CD4-positive, CD25-positive, alpha-beta regulatory T cell (primary cell): Measurements from ENCODE around the gene KRTAP12-2. TPM values are rescaled to one million over a fixed set of nuclear protein-coding genes. Genes with fewer than 3 reads are reported as not detected.
"Not testable (repeated sequence)": the region's sequence is repeated elsewhere in the genome, so short reads cannot be mapped to it uniquely, and the experiment has no call there.

Source experiments
- ATAC-seq, 2 donors: fragments of 150-1000 bp; cut with Tn5 transposase; one replicate each; pipeline ENCODE4 v1.10.0; 2021; ENCODE audit warnings: low read depth in 2 of 2, moderate number of reproducible peaks in 2 of 2, moderate library complexity in 1 of 2
- DNase-seq, 3 donors: peaks; one replicate each; pipeline versions ENCODE4 v3.0.0 to v3.0.0-alpha.2; 2012 to 2022; ENCODE audit warnings: mixed read lengths in 1 of 3
- H3K27ac ChIP-seq: one replicate; pipeline ENCODE4 v1.7.0; 2013; ENCODE audit warnings: mild to moderate bottlenecking, low read length; ENCODE audit not compliant: insufficient read depth, poor library complexity, severe bottlenecking
- H3K27me3 ChIP-seq: one replicate; pipeline ENCODE4 v1.7.0; 2013; ENCODE audit warnings: low read length; ENCODE audit not compliant: control insufficient read depth, insufficient read depth
- H3K36me3 ChIP-seq: one replicate; pipeline ENCODE4 v1.7.0; 2013; ENCODE audit warnings: mild to moderate bottlenecking, low read length, moderate library complexity; ENCODE audit not compliant: control insufficient read depth, insufficient read depth
- H3K4me1 ChIP-seq: 2 replicates; pipeline ENCODE4 v1.7.0; 2013; ENCODE audit warnings: mild to moderate bottlenecking, low read length; ENCODE audit not compliant: insufficient read depth, control insufficient read depth, poor library complexity, severe bottlenecking
- H3K4me3 ChIP-seq: one replicate; pipeline ENCODE4 v1.7.0; 2013; ENCODE audit warnings: low read depth, mild to moderate bottlenecking, low read length, moderate library complexity
- H3K9me3 ChIP-seq, 2 experiments: 1 replicate in 1 of 2; 2 replicates in 1 of 2; pipeline ENCODE4 v1.7.0; 2013; ENCODE audit warnings: low read length in 2 of 2, mild to moderate bottlenecking in 1 of 2, moderate library complexity in 1 of 2; ENCODE audit not compliant: control insufficient read depth in 2 of 2
- H3K27ac Mint-ChIP-seq, 3 donors: one replicate each; pipeline ENCODE4 v1.8.0; 2020 to 2022; ENCODE audit warnings: mild to moderate bottlenecking in 3 of 3, mixed read lengths in 3 of 3, moderate library complexity in 2 of 3
- H3K27me3 Mint-ChIP-seq: one replicate; pipeline ENCODE4 v1.8.0; 2022; ENCODE audit warnings: mild to moderate bottlenecking, mixed read lengths
- H3K36me3 Mint-ChIP-seq: one replicate; pipeline ENCODE4 v1.8.0; 2020; ENCODE audit warnings: mixed read lengths
- H3K4me1 Mint-ChIP-seq, 4 donors: one replicate each; pipeline ENCODE4 v1.8.0; 2020 to 2022; ENCODE audit warnings: mixed read lengths in 4 of 4, mild to moderate bottlenecking in 1 of 4
- H3K4me3 Mint-ChIP-seq, 4 donors: one replicate each; pipeline ENCODE4 v1.8.0; 2020 to 2022; ENCODE audit warnings: mild to moderate bottlenecking in 4 of 4, mixed read lengths in 4 of 4, moderate library complexity in 3 of 4
- H3K9me3 Mint-ChIP-seq, 7 donors: one replicate each; pipeline ENCODE4 v1.8.0; 2020 to 2022; ENCODE audit warnings: mixed read lengths in 7 of 7, mild to moderate bottlenecking in 3 of 7, moderate library complexity in 2 of 7
- polyA plus RNA-seq, 4 donors: library from polyadenylated mRNA; unstranded; fragments of 300-500 nt; fragmentation: Illumina TruSeq; gene quantifications; one replicate each; pipeline ENCODE4 v1.2.3, GENCODE V29; 2021
- total RNA-seq: library from RNA; stranded (reverse); gene quantifications from one replicate; pipeline ENCODE4 v1.2.3, GENCODE V29; 2022

Gene KRTAP12-2
- total and polyA plus RNA-seq, 5 donors from 2014 or later = not detected

DNA sequence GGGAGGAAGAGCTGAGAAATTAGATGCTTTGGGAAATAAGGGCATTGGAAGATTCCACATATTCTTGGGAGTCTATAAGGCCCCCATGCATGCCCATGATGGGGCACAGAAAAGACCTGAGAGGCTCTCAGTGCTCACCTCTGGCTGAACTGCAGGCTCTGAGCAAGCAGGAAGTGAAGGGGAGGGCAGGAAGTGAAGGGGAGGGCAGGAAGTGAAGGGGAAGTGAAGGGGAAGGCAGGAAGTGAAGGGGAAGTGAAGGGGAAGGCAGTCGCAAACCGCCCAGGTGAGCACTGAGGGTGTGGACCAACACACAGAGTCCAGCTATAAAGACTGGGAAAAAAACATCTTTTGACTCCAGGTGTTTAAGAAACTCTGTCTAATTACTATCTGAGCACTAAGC is 36.3 kb downstream of the KRTAP12-2 start:
- Mint-ChIP-seq H3K27me3 (peaks cover 22% of the 10 kb centered on the region), H3K9me3 (peaks cover 0 to 36% (median 25%) of the 10 kb centered on the region in 7 donors), H3K4me3 (peak overlapping the region in 3 of 4 donors; percentile 41 to 66 (median 47)), H3K36me3 (no peaks in the 10 kb centered on the region), H3K4me1 (peaks cover 5 to 29% (median 9%) of the 10 kb centered on the region in 4 donors), H3K27ac (peak overlapping the region in 2 of 3 donors; percentile 76 to 88)
- H3K27ac ChIP-seq = peak overlapping the region; percentile 2
- ATAC-seq (peak in 1 of 2 donors; percentile 53), DNase-seq (peak in 2 of 3 donors; percentile 11 to 24)
- H3K36me3 ChIP-seq = no peaks in the 10 kb centered on the region
- no peak overlapping the region for H3K4me3 ChIP-seq
- H3K4me1 ChIP-seq = peaks cover 17% of the 10 kb centered on the region
- peaks cover 2% of the 10 kb centered on the region for H3K27me3 ChIP-seq
- peaks cover 18 to 37% of the 10 kb centered on the region in 2 experiments for H3K9me3 ChIP-seq

GRCh38 chr21:44628707-44629391 is 37.9 kb downstream of the KRTAP12-2 start:
- H3K4me3 Mint-ChIP-seq = peak overlapping the region in 1 of 4 donors; percentile 24
- ATAC-seq (no peak), DNase-seq (no peak)
- no peaks in the 10 kb centered on the region for H3K27me3 ChIP-seq
- peaks cover 5 to 29% (median 11%) of the 10 kb centered on the region in 4 donors for H3K4me1 Mint-ChIP-seq
- no peaks in the 10 kb centered on the region for H3K36me3 Mint-ChIP-seq
- H3K4me3 ChIP-seq = no peak overlapping the region
- peaks cover 5 to 44% (median 28%) of the 10 kb centered on the region in 7 donors for H3K9me3 Mint-ChIP-seq
- peaks cover 27 to 47% of the 10 kb centered on the region in 2 experiments for H3K9me3 ChIP-seq
- H3K27ac ChIP-seq = no peak overlapping the region
- peaks cover 18% of the 10 kb centered on the region for H3K27me3 Mint-ChIP-seq
- H3K36me3 ChIP-seq = no peaks in the 10 kb centered on the region
- H3K4me1 ChIP-seq = peaks cover 17% of the 10 kb centered on the region
- H3K27ac Mint-ChIP-seq = no peak overlapping the region

- peaks cover 5 to 29% (median 12%) of the 10 kb centered on the region in 4 donors for H3K4me1 Mint-ChIP-seq
- H3K36me3 ChIP-seq, H3K27ac ChIP-seq, H3K36me3 Mint-ChIP-seq, ATAC-seq, H3K27me3 Mint-ChIP-seq, DNase-seq, H3K4me3 Mint-ChIP-seq, H3K4me3 ChIP-seq, H3K27me3 ChIP-seq: not testable (repeated sequence)
- H3K27ac Mint-ChIP-seq = peak overlapping the region in 1 of 3 donors; percentile 75
- peaks cover 1 to 45% (median 30%) of the 10 kb centered on the region in 7 donors for H3K9me3 Mint-ChIP-seq
- Histone ChIP-seq H3K9me3 (peaks cover 34 to 52% of the 10 kb centered on the region in 2 experiments), H3K4me1 (peaks cover 17% of the 10 kb centered on the region)
Measured at GRCh38 chr21:44627831-44628233, 38.9 kb downstream of the KRTAP12-2 start.

DNA sequence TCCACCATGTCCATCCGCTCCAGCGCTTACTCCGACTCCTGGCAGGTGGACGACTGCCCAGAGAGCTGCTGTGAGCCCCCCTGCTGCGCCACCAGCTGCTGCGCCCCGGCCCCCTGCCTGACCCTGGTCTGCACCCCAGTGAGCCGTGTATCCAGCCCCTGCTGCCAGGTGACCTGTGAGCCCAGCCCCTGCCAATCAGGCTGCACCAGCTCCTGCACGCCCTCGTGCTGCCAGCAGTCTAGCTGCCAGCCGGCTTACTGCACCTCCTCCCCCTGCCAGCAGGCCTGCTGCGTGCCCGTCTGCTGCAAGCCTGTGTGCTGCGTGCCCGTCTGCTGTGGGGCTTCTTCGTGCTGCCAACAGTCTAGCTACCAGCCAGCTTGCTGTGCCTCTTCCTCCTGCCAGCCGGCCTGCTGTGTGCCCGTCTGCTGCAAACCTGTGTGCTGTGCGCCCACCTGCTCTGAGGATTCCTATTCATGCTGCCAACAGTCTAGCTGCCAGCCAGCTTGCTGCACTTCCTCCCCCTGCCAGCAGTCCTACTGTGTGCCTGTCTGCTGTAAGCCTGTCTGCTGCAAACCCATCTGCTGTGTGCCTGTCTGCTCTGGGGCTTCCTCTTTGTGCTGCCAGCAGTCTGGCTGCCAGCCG is 39.4 kb downstream of the KRTAP12-2 start:
- not testable (repeated sequence) for H3K4me3 Mint-ChIP-seq, DNase-seq, H3K27me3 Mint-ChIP-seq, H3K27me3 ChIP-seq, ATAC-seq, H3K4me3 ChIP-seq, H3K36me3 ChIP-seq, H3K27ac ChIP-seq
- Mint-ChIP-seq H3K9me3 (peaks cover 1 to 46% (median 34%) of the 10 kb centered on the region in 7 donors), H3K27ac (peak overlapping the region in 2 of 3 donors; percentile 66 to 75), H3K4me1 (peaks cover 5 to 29% (median 12%) of the 10 kb centered on the region in 4 donors), H3K36me3 (peaks cover 14% of the 10 kb centered on the region)
- H3K9me3 ChIP-seq = peaks cover 33 to 49% of the 10 kb centered on the region in 2 experiments
- H3K4me1 ChIP-seq = peaks cover 17% of the 10 kb centered on the region

- DNase-seq (no peak), ATAC-seq (no peak)
- H3K27me3 Mint-ChIP-seq = peaks cover 10% of the 10 kb centered on the region
- Histone ChIP-seq H3K4me3 (no peak within 1 kb of the TSS), H3K4me1 (peaks cover 17% of the 10 kb centered on the region), H3K9me3 (peaks cover 27 to 43% of the 10 kb centered on the region in 2 experiments), H3K36me3 (no peaks in the 10 kb centered on the region), H3K27ac (no peak within 1 kb of the TSS), H3K27me3 (no peaks in the 10 kb centered on the region)
- peak within 1 kb of the TSS in 2 of 3 donors; percentile 66 to 75 for H3K27ac Mint-ChIP-seq
- peaks cover 3 to 42% (median 31%) of the 10 kb centered on the region in 7 donors for H3K9me3 Mint-ChIP-seq
- peaks cover 16% of the 10 kb centered on the region for H3K36me3 Mint-ChIP-seq
- H3K4me3 Mint-ChIP-seq = no peak within 1 kb of the TSS
- peaks cover 5 to 29% (median 12%) of the 10 kb centered on the region in 4 donors for H3K4me1 Mint-ChIP-seq
Measured at GRCh38 chr21:44626673-44627143, 40.0 kb downstream of the KRTAP12-2 start, which contains the start of gene KRTAP10-9. Gene KRTAP10-9, plus strand, starts transcription at chr21:44627093. Its CDS starts 79 bp downstream, at chr21:44627172.

DNA sequence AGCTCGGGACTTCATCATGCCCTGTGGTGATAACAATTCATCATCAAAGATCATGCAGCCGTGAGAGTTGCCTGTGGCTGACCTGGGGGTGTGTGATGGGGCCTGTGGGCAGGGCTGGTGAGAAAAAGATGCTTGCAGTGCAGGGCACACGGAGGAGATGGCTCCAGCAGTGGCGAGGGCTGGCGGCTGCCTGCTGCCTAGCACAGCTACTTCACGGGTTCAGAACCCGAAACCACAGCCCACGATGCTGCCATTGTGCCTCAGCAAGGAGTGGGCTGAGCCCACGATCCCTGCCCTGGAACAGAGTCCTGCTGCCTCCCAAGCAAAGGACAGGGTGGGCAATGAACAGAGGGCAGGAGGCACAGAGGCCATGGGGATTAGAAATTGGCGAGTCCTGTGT is 40.5 kb downstream of the KRTAP12-2 start:
- peaks cover 17% of the 10 kb centered on the region for H3K4me1 ChIP-seq
- Mint-ChIP-seq H3K9me3 (peaks cover 3 to 39% (median 31%) of the 10 kb centered on the region in 7 donors), H3K27ac (no peak overlapping the region), H3K4me1 (peaks cover 5 to 29% (median 12%) of the 10 kb centered on the region in 4 donors), H3K36me3 (peaks cover 16% of the 10 kb centered on the region), H3K4me3 (no peak overlapping the region), H3K27me3 (peaks cover 9% of the 10 kb centered on the region)
- H3K27ac ChIP-seq = no peak overlapping the region
- DNase-seq (no peak), ATAC-seq (no peak)
- no peaks in the 10 kb centered on the region for H3K36me3 ChIP-seq
- no peaks in the 10 kb centered on the region for H3K27me3 ChIP-seq
- no peak overlapping the region for H3K4me3 ChIP-seq
- H3K9me3 ChIP-seq = peaks cover 24 to 38% of the 10 kb centered on the region in 2 experiments

GRCh38 chr21:44625756-44626155 is 41.0 kb downstream of the KRTAP12-2 start:
- H3K27me3 ChIP-seq = no peaks in the 10 kb centered on the region
- H3K4me1 Mint-ChIP-seq = peaks cover 5 to 25% (median 8%) of the 10 kb centered on the region in 4 donors
- no peak for DNase-seq
- H3K4me3 Mint-ChIP-seq = no peak overlapping the region
- H3K27ac ChIP-seq = no peak overlapping the region
- H3K27me3 Mint-ChIP-seq = peaks cover 5% of the 10 kb centered on the region
- H3K4me3 ChIP-seq = no peak overlapping the region
- peaks cover 5 to 34% (median 27%) of the 10 kb centered on the region in 7 donors for H3K9me3 Mint-ChIP-seq
- no peak overlapping the region for H3K27ac Mint-ChIP-seq
- H3K36me3 Mint-ChIP-seq = peaks cover 16% of the 10 kb centered on the region
- peaks cover 17% of the 10 kb centered on the region for H3K4me1 ChIP-seq
- H3K9me3 ChIP-seq = peaks cover 21 to 33% of the 10 kb centered on the region in 2 experiments
- H3K36me3 ChIP-seq = no peaks in the 10 kb centered on the region
- no peak for ATAC-seq
